OCI-M2 (cell line): ENCODE results near the gene DAP.

Experiments used
- DNase-seq: peaks from one replicate; lab custom pipeline; 2025; ENCODE audit not compliant: unreplicated experiment; lab: John Stamatoyannopoulos, UW

DAP gene

DNA sequence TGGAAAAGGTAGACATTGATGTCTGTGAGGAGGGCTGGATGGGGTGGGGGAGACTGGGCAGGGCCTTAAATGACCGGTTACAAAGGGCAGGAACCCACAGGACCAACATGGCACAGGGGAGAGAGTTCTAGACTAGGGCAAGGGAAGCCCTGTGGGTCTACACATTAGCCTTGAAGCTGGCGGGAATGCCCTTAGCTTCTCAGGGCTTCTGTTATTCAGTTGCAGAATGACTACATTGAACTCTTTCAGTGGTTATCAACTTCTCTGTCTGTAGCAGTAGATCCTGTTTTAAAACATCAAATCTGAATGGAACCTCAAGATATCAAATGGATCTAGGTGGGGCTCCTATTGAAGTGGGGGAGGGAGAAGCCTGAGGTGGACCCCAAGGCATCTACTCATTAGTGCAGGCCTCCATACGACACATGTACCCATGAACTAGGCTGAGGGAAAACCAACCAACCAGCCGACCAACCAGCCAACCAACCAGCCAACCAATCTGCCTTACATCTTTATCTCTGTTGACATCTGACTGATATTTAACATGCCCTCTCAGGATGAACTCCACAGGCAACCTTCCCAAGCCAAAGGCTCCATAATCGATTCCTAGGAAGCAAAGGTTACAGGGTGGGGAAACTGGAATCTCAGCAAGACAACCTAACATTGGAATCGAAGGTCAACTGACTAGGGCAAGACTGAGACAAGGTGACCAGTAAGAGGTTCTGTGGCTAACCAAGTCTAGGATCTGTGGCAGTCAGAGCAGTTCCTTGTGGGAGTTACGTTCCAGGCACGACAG lies 48.3 kb downstream of the DAP start:
- DNase-seq: no peak

DNA sequence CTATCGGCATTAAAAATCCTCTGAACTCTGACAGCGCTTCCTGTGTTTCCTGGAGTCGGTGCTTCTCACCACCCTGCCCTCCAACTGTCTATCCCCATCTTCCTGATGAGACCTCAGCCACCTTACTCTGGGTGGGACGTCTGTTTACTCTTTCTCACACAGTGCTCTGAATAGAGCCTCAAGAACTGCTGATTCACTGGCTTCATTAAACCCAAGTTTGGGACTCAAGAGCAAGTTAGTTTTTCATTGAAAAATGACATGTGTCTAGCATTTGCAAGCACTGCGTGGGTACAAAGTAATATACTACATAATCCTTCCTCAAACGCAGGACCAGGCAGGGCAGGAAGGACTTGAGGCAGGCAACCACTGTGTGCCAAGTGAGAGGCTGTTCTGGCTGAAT lies 49.5 kb downstream of the DAP start:
- DNase-seq: no peak

DNA sequence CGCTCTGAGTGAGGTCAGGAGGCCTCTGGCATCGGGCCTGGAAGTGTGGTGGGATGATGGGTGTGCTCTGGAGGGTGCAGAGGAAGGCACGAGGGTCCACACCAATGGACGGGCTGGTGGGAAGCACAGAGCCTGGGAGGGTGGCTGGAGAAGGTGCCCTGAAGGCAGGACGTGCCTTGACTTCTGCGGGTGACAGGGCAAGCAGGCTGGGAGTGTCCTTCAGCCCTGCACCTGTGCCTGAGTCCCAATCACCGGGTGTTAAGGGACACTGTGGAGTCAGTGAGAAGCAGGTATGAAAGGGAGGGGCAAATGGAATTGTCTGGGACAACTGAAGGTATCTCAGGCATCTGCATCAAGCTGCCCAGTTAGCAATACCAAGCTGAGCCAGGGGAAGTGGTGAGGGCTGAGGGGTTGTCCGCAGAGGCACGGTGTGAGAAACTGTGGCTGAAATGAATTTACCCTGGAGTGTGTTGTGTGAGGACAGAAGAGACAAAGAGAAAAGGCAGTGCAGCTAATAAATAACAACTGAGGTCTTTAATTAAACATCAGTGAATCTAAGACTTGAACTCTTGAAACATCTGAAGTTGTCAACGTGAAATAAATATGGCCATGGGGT lies 50.4 kb downstream of the DAP start:
- no peak for DNase-seq

DNA sequence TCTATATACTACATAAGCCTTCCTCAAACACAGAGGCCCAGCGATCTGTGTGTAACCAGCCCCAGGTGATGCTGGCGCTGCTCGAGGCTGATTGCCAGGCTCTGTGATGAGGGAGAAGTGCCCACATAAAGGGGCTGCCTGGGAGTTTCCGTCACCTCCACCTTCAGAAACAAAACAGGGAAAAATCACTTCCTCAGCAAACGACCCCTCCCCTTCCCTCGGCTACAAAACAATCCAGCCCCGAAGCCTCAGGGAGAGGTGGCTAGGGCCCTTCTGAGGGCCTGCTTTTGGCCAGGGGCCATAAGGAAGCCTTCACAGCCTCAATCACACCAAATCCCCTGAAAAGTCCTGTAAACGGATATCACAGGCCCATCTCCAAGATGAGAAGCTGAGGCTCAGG lies 51.1 kb downstream of the DAP start:
- DNase-seq: no peak

DNA sequence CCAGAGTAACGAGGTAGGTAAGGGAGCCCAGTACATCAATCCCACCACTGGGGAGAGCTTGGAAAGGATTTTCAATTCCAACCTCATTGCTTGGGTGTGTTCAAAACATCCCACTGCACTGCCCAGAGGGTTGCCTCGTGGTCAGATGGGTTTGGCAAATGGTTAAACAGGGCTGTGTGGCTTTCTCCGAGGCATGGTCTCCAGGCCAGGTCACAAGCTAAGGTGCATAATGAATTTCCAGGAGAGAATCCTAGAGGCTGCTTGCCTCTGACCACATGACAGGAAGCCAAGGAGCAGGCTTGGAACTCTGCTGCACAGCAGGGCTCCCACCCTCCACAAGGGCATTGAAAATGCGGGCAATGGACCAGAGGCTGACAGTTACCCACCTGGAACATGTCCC lies 51.6 kb downstream of the DAP start:
- DNase-seq: no peak

DNA sequence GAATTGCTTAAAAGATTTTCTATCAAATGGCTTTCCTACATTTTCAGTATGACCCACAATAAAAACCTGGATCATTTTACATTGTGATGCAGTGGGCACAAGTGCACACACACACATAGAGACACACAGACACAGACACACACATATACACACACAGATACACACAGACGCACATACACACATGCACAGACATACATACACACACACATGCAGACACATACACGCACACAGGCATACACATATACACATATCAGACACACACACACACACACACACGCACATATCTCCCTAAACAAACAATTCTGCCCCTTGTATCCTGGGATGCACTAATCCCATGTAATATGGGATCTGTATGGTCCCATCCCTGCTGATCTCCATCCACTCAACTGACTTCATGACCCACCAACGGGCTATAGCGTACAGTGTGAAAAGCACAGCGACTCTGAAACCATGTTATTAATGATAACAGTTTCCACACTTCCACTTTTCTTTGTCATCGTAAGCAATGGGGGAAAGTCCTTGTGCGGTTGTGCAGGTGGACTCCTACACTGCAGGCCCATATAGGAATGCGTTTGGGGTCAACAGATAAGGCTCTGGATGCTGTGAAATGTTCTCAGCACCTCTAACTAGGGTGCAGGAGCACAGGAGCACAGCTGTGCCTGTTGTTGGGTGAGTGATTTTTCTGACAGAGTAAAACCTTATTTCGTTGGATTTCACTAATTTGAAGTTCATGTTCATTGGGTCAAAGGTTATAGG lies 52.7 kb downstream of the DAP start:
- no peak for DNase-seq

DNA sequence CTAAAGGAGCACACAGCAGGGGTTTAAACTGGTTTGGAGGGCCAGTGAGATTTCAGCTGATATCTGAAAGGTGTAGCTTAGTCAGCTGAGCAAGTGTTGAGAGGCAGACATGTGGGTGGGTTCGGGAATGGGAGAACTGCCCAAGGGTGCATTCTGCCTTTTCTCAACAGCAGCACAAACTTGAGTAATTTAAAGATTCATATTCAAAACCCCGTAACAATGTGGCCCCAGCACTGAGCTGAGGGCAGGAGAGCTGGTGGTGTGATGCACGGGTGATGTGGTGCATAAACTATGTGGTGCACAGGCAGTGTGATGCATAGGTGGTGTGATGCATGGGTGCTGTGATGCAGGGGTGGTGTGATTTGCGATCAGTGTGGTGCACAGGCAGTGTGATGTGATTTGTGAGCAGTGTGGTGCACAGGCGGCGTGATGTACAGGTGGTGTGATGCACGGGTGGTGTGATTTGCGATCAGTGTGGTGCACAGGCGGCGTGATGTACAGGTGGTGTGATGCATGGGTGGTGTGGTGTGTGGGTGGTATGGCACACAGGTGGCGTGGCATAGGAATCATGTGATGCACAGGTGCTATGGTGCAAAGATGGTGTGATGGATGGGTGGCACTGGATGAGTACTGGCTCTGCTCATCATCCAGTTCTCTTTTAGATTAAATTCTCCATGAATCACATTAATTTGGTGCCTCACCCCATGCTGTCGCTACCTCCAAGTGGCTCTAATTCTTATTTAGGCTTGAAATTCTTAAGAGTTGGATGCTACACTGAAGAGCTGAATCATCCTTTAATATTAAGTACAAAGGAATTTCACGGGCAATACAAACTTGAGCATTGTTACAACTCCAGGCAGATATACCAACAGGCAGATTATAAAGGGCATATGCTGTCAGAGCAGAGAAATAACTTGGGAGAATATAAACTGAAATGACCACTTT lies 53.6 kb downstream of the DAP start:
- no peak for DNase-seq

DNA sequence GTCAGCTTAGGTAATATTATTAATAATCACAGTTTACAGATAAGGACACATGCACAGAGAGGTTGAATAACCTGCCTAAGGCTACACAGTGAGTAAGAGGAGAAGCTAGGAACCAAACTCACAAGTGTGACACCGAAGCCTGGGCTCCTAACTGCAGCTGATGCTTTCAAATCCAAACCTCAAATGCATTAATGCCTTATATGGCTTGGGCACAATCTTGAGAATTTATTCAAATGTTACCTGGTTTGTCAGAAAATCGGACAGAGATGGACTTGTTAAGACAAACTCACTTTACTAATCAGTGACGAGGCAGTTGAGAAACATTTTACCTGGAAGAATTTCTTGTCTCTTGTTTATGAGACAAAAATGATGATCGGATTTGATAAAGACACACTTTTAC lies 54.7 kb downstream of the DAP start:
- no peak for DNase-seq

DNA sequence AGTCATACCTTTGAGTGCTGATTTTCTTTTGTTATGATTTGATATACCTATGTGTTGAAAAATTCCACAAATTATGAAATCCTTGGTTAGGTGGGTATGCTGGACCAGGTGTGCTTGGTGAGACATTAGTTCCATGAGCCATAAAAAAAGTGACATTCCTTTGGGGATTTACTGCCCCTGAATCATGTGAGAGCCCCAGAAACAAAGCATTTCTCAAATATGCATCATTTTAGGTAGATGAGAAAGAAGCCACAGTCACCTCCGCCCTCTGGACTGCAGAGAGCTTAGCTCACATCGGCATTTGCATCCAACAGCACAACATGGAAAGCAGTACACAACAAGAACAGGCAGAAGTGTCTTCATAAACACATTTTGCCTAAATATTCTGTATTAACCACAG lies 55.3 kb downstream of the DAP start:
- DNase-seq: no peak

DNA sequence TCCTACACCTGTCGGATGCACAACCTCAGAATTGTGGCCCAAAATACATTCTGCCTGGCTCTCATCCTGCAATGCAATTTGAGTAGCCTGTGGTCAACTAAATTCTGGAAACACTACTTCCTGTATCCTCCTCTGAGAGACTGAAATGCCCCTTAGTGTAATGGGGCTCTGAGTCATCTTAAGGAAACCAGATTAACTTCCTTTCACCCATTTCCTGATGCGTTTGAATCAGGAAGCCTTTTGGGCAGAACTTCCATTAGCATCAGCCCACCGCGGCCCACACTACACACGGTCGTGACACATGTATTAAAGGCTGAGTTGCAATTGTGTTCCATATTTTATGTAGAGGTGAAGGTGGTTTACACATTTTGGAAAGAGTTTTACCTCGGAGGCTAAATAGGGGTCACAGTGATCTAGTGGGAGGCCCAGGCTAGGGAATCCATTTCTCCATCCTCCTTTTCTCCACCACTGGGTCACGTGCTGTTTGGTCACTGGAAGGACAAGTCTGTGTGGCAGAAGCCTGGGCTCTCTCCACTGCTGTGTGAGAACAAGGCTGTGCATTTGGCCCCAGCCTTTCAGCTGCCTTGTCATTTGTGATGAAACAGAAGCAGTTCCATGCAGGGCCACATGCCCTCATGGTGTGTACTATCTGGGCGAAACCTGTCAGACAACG lies 55.9 kb downstream of the DAP start:
- DNase-seq: no peak

DNA sequence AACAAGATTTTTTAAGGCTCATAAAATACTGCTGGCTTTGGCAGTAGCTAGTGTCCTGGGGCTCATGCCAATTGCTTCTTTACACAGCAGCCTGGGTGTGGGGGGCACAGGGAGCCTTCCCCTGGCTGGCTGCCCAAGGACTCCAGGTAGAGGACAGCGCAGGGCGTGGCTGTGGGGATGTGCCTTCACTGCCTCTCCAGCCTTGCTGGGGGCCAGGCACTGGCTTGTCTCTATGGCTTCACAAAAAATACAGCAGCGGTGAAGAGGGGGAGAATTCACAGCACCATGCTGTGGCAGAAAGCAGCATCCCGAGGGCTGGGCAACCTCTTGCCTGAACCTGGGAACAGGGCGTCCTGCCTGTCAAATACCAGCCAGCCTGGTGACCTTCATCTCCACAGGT lies 57.4 kb downstream of the DAP start:
- DNase-seq: no peak

DNA sequence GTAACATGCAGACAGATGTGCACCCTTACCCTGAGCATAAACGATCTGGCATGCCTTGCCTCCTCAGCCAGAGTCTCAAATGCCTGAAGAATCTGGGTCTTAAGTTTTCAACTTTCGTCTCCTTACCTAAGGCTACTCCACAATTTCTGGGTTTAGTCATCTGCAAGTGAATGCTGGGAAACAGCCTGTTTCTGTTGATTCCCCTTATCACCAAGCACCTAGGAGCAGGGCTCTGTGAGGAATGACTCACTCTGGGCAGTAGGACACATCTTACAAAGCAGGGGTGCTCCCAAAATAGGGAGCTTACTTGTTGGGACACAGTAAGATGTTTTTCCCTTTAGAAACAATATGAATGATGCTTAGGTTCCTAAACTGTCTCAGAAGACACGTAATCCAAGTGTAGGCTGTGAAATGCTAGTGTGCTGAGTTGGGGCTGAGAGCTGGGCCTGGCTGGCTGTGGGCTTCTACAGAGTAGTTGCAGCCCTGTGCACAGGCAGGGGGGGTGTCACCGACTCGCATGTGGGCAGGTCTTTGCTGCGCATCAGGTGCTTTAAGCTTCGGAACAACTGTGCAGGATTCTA lies 58.0 kb downstream of the DAP start:
- no peak for DNase-seq

DNA sequence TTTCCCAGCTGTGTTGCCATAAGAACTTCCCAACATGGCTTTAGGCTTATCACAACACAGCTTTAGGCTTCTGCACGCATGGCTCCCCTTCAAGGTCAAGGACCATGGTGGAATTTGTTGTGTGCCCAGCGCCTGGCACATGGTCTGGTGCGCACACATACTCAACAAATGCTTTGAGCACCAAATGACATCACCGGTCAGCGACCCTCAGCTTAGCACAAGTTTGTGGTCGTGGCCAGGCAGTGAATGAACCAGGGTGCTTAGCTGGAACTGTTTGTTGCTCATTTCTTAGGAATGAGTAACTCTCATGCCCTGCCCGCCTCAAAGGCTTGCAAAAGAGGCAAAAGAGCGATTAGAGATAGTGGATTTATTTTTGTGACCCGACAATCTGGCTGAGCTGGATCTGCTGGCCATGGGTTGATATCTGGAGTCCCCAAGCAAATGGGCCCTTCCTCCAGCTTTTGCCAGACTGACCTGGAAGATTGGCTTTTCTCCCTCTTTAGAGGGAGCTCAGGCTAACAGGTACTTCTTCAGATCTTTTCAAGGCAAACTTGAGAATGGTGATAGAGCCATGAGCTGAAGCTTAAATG lies 58.9 kb downstream of the DAP start:
- DNase-seq: peak; percentile 47

DNA sequence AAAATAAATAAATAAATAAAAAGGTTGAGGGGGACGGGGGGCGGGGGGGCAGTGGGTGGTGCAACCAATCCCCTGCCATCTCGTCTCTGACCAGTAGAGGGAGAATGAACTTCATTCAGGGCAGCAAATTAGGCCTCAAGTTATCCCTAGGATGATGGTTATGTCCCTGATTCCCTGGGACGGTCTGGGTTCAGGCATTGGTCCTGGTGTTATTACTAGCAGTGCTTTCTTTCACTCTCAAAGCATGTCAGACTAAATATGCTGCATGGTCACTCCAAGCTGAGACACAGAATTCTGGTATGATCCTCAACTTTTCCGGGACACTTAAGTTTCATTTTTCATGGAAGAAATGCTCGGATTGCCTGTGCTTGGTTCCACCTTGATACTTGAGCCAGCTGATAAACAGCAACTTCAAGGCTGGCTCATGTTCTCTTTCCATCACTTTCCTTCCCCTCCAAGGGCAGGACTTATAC lies 59.4 kb downstream of the DAP start:
- DNase-seq: no peak

DNA sequence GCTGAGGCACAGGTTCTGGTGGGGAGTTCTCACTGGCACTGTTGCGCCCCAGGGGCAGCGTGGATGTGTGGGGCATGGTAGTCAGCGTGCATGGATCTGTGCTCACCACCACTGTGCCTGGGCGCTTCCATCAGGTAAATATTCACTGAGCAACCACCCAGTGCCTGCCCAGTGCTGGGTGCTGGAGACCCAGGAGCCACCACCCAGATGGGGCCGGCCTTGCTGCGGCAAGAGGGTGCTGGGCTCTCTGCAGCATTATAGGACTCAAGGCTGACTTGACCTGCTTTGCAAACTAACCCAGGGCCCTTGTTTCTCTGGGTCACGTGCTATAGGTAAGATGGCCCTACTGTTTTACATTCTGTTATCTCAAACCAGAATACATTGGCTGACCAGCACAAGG lies 60.5 kb downstream of the DAP start:
- DNase-seq: no peak

DNA sequence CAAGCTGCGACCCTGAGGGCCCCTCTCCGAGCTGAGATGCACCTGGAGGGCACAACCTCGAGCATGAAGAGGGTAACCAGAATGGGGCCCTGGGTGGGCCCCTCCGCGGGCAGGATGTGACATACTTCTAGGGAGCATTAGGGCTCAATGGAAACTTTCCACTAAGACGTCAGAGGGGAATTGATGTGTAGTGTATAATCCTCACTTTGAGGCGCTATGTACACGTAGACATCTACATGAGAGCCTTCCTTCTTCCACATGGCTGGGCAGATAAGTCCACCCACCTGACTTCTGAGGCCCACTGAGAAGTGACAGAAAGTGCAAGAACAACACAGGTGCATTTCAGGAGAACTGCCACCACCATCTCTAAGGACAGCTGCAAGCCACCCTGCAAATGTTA lies 61.0 kb downstream of the DAP start:
- no peak for DNase-seq

DNA sequence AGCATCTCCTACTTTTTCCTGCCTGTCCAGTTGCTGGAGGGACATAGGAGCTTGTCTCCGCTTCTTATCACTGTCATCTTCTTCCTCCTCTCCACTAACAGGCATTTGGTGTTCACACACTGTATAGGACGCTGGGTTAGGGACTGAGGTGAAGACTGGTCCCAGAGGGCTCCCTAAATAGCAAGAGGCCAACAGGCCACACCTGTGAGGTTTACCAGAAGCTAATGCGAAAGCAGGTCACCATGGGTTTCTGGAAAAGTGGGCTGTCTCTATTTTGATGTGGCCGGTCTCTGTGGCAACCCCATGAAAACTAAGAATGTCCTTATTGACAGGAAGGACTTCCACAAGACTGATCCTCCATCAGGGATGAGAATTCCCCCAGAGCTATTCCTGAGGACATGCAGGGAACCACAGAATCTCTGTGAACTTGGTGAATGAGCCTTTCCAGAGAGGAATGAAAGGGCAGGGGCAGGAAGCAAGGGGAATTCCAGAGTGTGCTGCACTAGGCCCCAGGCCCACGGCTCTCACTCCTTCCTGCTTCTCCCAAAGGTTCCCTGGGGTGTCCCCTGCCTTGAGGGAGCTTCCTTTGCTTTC lies 61.7 kb downstream of the DAP start:
- DNase-seq: no peak

DNA sequence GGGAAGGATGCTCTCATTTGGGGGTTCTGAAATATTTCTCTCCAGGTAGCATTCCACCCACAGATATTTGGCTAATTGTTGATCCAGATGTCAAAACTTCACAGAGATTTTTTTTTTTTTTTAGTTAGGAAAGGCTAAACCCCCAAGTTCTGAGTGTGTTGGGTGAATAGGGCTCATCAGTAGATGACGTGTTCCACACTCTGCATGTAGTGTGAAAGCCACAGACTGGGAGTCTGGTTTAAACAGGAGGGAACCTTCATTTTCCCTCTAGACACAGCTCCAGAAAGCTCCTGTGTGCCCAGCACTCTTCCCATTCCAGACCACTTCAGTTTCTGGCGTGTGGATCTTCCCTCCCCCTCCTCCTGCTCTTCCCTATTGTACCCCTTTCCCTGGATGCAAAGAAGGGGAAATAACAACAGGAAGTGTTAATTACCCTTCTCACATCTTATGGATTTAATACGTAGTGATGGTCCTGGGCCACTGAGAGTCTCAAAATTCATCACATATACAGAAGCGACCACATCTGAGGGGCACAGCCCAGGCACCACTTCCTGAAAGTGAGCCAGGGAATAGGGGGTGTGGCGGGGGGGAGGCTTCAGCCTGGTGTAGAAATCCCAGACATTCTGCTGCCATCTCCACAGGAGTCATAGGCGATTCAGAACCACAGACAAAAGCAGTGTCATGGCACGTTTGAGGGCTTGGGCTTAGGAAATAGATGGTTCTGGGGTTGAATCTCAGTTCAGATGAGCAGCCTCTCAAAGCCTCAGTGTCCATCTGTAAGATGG lies 65.1 kb downstream of the DAP start:
- DNase-seq: no peak
